VCaP (cell line): Measurements from ENCODE around the gene ADD1.

Experiments used
- H3K27ac ChIP-seq: fragments of 450-650 bp; 2 replicates; pipeline ENCODE4 v1.5.1; 2017
- TF ChIP-seq, protein P1 (sequence below): fragments of 450-650 bp; conservative IDR thresholded peaks from 2 replicates; pipeline ENCODE4 v1.5.1; 2017; ENCODE audit warnings: mild to moderate bottlenecking, moderate library complexity

ADD1 gene

DNA sequence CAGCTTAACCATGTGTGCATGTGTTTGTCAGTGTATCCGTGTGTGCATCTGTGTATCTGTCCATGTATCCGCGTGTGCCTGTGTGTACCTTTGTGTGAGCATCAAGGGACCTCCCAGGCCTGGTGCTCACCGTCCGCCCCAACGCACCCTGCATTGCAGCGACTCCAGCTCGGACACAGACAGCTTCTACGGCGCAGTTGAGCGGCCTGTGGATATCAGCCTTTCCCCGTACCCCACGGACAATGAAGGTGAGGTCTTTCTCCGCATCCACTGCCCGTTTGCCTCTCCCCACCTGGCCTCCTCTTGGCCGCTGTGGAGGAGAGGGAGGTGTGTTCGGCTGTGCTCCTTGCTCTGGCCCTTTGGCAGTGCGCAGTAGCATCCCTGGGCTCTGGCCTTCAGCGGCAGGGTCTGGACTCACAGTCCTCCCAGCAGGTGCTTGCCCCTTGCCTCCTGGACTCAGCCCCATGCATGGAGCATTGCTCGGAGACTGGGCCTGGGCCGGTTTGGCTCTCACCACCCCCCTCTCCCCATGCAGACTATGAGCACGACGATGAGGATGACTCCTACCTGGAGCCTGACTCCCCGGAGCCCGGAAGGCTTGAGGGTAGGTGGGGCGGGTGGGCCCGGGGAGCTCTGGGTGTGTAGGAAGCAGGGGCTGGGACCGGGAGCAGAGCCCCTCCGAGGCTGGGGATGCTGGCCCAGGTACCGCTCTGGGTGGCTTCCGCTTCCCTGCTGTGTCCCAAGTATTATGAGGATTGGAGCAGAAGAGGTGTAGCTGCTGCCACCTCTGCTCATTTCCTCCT lies 16.4 kb upstream of the ADD1 start:
- H3K27ac ChIP-seq: no peak overlapping the region
- TF ChIP-seq, protein P1, sequence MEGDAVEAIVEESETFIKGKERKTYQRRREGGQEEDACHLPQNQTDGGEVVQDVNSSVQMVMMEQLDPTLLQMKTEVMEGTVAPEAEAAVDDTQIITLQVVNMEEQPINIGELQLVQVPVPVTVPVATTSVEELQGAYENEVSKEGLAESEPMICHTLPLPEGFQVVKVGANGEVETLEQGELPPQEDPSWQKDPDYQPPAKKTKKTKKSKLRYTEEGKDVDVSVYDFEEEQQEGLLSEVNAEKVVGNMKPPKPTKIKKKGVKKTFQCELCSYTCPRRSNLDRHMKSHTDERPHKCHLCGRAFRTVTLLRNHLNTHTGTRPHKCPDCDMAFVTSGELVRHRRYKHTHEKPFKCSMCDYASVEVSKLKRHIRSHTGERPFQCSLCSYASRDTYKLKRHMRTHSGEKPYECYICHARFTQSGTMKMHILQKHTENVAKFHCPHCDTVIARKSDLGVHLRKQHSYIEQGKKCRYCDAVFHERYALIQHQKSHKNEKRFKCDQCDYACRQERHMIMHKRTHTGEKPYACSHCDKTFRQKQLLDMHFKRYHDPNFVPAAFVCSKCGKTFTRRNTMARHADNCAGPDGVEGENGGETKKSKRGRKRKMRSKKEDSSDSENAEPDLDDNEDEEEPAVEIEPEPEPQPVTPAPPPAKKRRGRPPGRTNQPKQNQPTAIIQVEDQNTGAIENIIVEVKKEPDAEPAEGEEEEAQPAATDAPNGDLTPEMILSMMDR: no peak

DNA sequence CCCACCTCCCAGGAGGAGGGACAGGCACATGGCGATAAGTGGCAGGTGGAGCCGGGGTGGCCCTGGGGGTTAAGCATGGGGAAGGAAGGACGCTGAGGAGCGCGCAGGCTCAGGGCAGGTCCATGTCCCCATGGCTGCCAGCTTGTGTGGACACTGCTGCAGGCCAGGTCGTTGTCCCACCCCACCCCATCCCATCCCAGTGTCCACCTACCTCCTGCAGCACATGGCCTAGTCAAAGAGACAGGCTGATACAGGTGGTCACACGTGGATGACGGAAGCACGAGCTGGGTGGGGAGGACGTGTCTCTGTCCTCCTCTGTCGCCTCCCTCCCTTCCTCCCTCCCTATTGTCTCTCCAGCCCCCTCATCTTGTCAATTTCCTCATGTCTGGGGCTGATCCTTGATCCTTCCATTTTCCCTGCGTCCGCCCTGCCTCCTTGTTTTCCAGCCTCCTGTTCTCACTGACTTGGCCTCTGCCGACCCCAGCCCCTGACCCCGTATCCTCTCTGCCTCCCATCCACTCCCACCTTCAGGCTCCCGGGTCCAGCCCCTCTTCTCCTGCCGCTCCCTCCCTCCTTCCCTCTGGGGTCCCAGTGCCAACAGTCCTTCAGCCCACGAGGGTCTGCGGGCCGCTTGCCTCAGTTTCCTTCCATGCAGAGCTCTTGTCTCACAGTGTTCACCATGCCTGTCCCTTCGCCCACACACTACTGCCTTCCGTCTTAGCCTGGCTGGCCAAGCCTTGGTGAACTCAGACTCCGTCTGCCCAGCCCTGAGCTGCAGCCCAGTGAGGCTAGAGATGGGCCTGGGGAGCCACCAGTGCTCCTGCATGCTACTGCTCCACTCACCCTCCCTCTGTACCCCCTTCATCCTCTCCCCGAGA lies 15.5 kb upstream of the ADD1 start:
- H3K27ac ChIP-seq: no peak overlapping the region
- TF ChIP-seq, protein P1: no peak

DNA sequence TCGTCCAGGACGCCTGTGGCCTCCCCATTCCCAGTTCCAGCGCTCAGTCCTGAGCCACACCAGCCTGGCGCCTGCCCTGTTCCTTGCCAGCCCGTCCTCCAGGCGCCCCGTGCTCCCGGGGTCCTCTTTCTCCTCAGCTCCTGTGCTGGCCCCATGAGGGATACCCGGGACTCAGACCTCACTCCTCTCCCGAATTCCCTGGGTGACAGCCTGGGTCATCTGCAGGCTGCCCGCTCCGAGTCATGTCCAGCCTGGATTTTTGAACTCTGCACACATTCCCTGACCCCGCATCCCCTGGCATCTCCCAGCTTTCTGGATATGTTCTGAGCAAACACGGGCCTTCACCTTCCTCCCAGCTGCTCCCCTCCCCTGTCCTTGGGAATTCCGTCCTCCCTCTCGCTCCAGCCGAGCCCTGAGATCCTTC lies 14.9 kb upstream of the ADD1 start:
- no peak overlapping the region for H3K27ac ChIP-seq
- TF ChIP-seq, protein P1: no peak

DNA sequence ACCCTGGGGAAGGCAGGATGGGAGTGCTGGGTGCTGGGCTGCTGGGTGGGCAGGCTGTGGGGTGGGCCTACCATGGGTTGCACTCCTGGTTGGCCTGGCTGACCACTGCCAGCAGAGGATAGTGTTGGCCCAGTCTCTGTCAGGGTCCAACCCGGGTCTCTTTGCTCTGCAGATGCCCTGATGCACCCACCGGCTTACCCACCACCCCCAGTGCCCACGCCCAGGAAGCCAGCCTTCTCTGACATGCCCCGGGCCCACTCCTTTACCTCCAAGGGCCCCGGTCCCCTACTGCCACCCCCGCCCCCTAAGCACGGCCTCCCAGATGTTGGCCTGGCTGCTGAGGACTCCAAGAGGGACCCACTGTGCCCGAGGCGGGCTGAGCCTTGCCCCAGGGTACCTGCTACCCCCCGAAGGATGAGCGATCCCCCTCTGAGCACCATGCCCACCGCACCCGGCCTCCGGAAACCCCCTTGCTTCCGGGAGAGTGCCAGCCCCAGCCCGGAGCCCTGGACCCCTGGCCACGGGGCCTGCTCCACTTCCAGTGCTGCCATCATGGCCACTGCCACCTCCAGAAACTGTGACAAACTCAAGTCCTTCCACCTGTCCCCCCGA lies 14.2 kb upstream of the ADD1 start:
- TF ChIP-seq, protein P1: no peak
- no peak overlapping the region for H3K27ac ChIP-seq

DNA sequence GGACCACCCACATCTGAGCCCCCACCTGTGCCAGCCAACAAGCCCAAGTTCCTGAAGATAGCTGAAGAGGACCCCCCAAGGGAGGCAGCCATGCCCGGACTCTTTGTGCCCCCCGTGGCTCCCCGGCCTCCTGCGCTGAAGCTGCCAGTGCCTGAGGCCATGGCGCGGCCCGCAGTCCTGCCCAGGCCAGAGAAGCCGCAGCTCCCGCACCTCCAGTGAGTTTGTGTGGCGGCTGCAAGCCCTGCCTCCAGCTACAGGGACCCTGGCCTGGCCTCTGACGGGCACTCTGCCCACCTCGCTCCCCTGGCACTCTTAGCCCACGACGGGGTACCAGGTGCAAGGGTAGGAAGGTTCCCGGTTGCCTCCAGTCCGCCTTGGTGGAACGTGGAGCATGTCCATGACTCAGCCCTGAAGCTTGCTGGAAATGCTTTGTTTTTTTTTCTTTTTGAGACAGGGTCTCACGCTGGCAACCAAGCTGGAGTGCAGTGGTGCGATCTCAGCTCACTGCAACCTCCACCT lies 13.7 kb upstream of the ADD1 start:
- H3K27ac ChIP-seq: no peak overlapping the region
- TF ChIP-seq, protein P1: no peak

DNA sequence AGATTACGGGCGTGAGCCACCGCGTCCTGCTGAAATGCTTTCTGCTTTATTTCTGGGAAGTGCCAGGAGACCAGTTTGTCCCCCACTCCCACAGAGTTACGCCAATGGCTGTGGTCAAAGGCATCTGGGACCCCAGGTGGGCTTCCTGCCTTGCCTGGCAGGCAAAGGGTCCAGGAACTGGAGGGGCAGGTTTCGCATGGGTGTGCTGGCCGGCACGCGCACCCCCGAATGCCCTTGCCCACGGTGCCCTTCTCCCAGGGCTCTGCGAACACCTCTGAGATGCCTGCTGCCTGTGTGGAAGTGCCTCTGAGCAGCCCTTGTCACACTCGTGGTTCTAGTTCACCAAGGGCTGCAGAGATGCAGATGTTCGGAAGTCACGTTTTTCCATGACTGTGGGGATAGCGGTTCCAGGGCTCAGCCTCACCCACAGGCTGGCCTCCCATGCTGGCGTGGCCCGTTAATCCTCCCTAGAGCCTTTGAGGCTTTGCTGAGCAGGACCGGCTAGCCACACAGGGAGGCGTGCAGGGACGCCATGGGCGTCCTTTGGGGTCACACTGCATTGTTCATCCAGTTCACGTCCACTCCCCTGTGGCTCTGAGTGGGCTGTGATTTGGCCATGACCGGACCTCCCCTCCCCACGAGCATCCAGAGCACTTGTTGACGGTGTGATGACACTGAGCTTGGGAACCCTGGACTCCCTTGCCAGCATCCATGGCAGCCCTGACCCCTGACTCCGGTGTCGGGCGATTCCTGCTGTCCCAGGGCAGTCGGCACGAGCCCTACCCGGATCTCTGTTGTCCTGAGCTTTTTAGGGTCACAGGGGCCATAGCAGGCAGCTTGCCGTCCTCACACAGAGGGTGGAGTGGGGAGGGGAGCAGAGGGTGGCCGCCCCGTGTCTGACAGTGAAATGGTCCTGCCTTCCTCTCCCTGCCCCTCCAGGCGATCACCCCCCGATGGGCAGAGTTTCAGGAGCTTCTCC lies 12.7 kb upstream of the ADD1 start:
- no peak overlapping the region for H3K27ac ChIP-seq
- TF ChIP-seq, protein P1: no peak
